Measurements from ENCODE around the gene ZCCHC9.

- no peak for TF ChIP-seq EZH2phosphoT487 (conservative IDR thresholded peaks at IDR 0.05; ENCODE audit: low read length)
- TF ChIP-seq, protein P1, sequence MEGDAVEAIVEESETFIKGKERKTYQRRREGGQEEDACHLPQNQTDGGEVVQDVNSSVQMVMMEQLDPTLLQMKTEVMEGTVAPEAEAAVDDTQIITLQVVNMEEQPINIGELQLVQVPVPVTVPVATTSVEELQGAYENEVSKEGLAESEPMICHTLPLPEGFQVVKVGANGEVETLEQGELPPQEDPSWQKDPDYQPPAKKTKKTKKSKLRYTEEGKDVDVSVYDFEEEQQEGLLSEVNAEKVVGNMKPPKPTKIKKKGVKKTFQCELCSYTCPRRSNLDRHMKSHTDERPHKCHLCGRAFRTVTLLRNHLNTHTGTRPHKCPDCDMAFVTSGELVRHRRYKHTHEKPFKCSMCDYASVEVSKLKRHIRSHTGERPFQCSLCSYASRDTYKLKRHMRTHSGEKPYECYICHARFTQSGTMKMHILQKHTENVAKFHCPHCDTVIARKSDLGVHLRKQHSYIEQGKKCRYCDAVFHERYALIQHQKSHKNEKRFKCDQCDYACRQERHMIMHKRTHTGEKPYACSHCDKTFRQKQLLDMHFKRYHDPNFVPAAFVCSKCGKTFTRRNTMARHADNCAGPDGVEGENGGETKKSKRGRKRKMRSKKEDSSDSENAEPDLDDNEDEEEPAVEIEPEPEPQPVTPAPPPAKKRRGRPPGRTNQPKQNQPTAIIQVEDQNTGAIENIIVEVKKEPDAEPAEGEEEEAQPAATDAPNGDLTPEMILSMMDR (IDR thresholded peaks at IDR 0.05; ENCODE audit: insufficient read depth, low read length, poor library complexity, severe bottlenecking): no peak
Observed at GRCh38 chr5:81310402-81311063, 9.1 kb downstream of the ZCCHC9 start.
